GM12864 (cell line): ENCODE results near the gene KIAA0930.

Source experiments
- DNase-seq: peaks from one replicate; pipeline ENCODE4 v3.0.0-alpha.2; 2011; ENCODE audit warnings: low read depth
- H3K4me3 ChIP-seq: 2 replicates; pipeline ENCODE4 v1.5.1; 2011; ENCODE audit warnings: mild to moderate bottlenecking, low read depth, low read length, control low read depth
- TF ChIP-seq, protein P1 (sequence below): IDR thresholded peaks from 2 replicates; pipeline ENCODE4 v1.5.1; 2011; ENCODE audit warnings: low read depth, mild to moderate bottlenecking, moderate library complexity, low read length, control low read depth, inconsistent platforms; ENCODE audit errors: missing control alignments

Gene KIAA0930

GRCh38 chr22:45228401-45228754, 12.3 kb downstream of the KIAA0930 start:
- TF ChIP-seq, protein P1, sequence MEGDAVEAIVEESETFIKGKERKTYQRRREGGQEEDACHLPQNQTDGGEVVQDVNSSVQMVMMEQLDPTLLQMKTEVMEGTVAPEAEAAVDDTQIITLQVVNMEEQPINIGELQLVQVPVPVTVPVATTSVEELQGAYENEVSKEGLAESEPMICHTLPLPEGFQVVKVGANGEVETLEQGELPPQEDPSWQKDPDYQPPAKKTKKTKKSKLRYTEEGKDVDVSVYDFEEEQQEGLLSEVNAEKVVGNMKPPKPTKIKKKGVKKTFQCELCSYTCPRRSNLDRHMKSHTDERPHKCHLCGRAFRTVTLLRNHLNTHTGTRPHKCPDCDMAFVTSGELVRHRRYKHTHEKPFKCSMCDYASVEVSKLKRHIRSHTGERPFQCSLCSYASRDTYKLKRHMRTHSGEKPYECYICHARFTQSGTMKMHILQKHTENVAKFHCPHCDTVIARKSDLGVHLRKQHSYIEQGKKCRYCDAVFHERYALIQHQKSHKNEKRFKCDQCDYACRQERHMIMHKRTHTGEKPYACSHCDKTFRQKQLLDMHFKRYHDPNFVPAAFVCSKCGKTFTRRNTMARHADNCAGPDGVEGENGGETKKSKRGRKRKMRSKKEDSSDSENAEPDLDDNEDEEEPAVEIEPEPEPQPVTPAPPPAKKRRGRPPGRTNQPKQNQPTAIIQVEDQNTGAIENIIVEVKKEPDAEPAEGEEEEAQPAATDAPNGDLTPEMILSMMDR, result no peak
- no peak for DNase-seq
- no peak overlapping the region for H3K4me3 ChIP-seq

DNA sequence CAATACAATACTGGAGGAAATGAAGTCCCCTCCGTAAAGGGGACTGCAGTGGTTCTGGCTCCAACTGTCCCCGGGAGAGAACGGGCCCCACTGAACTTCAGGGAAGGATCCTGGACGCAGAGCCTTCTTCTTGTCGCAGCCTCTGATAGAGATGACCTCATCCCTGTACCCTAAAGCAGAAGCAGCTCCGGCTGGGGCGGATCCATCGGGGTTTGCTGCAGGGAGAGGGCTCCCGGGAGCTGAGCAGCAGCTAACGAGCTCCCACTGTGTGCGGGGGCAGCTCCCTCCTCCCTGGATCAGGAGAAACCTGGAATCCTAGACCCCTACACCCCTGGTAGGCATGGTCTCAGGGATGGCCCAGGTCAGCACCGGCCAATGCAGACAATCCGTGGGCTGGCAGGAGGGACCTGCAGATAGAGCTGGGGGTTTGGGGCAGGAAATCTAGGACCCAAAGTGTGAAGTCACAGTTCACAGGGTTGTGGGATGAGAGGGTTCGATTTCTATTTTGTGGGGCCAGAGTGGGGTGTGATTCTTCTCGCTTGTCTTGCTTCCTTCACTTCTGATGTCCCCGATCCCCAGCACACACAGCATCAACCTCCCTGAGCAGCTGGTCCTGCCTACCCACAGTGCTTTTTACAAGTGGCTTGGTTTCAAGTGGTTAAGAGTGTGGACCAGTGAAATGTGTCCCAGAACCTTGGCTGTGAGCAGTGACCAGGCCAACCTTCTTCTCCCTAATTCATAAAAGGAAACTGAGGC, 12.9 kb downstream of the KIAA0930 start:
- no peak for DNase-seq
- no peak overlapping the region for H3K4me3 ChIP-seq
- TF ChIP-seq, protein P1, result no peak

- TF ChIP-seq, protein P1, result no peak
- no peak for DNase-seq
Measured at GRCh38 chr22:45226503-45227186, 14.0 kb downstream of the KIAA0930 start.

DNA sequence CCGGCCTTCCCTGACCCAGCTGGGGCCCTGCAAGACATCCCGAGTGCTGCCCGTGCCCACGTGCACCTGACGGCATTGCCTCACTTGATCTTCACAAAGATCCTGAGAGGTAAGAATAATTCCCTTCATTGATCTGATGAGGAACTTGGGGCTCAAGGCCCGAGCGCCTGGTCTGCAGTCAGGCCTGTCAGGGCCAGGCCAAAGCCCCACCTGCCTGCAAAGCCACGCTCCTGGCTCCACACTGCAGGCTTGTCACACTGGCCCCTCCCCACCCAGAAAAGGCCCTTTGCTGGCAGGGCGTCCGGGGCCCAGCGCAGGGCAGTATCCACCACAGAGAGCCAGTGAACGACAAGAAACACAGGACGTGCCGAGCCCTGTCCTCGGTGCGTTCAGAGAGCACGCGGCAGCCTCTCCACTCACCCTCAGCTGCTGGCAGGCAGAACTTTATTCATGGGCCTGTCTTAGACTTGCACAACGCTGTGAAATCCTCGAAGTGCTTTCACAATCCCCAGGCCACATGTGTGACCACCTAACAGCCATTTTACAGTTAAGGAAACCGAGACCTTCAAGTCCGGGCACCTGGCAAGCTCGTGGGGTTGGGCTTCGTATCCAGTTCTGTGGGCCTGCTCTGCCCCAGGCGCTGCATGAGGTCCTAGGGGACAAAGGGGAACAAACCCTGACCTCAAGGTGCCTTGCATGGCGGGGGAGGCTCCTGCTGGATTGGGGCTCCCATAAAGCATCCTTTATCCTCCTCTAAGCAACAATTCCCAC, 14.8 kb downstream of the KIAA0930 start:
- no peak for DNase-seq
- H3K4me3 ChIP-seq, result no peak overlapping the region
- TF ChIP-seq, protein P1, result no peak

More at GRCh38 chr22:45226503-45227186, 14.0 kb downstream of the KIAA0930 start:
- H3K4me3 ChIP-seq, result no peak overlapping the region

DNA sequence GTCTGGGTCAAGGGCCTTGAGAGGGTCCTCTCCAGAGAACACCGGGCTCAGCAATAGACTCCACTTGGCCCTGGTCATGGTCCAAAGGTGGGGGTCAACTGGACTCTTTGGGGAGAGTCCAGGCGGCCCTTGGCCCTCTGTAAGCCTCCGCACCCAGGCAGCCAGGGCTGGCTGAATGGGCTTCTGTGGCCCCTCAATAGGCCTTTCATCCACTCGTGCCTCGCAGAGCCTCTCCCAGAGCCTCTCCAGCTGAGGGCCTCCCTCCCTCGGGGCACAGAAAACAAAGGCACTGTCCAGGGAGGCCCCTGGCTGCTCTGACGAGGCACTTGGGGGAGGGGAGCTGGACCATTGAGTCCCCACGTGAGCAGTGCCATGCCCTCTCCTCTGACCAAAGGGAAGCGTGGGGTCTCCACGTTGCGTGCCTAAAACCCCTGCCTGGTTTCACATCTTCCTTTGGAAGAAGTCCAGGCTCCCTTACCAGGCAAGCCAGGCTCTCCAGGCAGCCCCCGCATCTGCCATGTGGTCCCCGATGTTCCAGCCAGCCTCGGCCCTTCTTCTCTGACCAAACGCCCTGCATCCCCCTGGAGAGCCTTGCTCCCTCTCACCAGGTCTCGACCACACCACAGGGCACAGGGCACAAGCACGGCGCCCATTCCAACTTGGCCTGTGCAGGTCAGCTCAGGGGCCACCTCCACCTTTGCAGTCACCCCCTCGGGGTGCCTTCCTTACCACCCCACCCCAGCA, 15.5 kb downstream of the KIAA0930 start:
- no peak for DNase-seq
- TF ChIP-seq, protein P1, result no peak
- no peak overlapping the region for H3K4me3 ChIP-seq

- TF ChIP-seq, protein P1, result no peak
- no peak overlapping the region for H3K4me3 ChIP-seq
- DNase-seq, result no peak
Measured at GRCh38 chr22:45224331-45224730, 16.4 kb downstream of the KIAA0930 start.
